ENCODE results near the gene ATP2B3. TPM values are rescaled to one million over a fixed set of nuclear protein-coding genes. Genes with fewer than 3 reads are reported as not detected.

The ATP2B3 gene
- total and polyA plus RNA-seq, 8 donors = 0.03 to 0.12 (median 0.04) TPM; not detected in 2

DNA sequence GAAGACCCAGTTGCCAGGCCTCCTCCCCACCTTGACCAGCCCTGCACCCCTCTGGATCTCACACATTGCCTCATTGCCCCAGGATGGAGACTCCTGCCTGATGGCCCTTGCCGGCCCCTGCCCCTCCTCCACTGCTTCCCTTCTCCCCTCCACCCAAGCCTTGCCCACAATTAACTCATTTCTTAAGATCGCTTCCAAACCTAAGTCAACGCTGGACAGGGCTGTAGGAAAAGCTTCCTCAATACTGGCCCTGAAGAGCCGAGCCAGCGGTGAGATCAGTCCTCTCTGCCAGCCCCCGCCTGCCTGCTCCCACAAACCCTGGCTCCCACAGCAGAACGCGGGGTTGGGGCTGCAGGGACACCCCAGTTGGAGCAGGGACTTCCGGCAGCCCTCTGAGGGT, 39.5 kb upstream of the ATP2B3 start:
- Histone ChIP-seq H3K36me3 (no peaks in the 10 kb centered on the region), H3K4me3 (no peak overlapping the region), H3K4me1 (no peaks in the 10 kb centered on the region), H3K9me3 (no peaks in the 10 kb centered on the region), H3K27ac (no peak overlapping the region), H3K27me3 (no peaks in the 10 kb centered on the region)
- ATAC-seq (no peak), DNase-seq (no peak), FAIRE-seq (no peak)
- intact Hi-C loops (cut with DNase I) = no loop called here
- TF ChIP-seq, protein P1, sequence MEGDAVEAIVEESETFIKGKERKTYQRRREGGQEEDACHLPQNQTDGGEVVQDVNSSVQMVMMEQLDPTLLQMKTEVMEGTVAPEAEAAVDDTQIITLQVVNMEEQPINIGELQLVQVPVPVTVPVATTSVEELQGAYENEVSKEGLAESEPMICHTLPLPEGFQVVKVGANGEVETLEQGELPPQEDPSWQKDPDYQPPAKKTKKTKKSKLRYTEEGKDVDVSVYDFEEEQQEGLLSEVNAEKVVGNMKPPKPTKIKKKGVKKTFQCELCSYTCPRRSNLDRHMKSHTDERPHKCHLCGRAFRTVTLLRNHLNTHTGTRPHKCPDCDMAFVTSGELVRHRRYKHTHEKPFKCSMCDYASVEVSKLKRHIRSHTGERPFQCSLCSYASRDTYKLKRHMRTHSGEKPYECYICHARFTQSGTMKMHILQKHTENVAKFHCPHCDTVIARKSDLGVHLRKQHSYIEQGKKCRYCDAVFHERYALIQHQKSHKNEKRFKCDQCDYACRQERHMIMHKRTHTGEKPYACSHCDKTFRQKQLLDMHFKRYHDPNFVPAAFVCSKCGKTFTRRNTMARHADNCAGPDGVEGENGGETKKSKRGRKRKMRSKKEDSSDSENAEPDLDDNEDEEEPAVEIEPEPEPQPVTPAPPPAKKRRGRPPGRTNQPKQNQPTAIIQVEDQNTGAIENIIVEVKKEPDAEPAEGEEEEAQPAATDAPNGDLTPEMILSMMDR (IDR thresholded peaks at IDR 0.05) = no peak
- 72 to 81% methylated on average over 9 of the region's 9 CpGs for WGBS, 2 donors

DNA sequence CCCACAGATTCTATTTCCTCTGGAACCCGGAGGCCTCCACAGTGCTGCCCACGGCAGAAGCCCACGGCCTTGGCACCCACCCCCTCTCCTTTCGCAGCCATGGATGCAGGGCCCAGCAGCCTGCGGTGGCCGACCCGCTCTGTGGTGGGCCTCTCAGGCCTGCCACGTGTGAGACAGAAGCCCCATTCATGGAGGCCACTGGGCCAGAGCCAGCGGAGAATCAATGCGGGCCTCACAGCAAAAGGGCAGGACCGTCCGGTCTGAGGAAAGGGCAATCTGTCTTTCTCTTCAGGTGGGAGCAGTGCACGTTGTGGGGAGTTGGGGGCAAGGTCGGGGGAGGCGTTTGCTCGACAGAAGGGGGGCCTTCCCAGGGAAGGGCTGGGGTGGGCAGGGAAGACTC, 38.7 kb upstream of the ATP2B3 start:
- FAIRE-seq = no peak
- H3K4me1 ChIP-seq = no peaks in the 10 kb centered on the region
- WGBS, 2 donors = 46 to 55% methylated on average over 16 of the region's 16 CpGs
- intact Hi-C loops (cut with DNase I) = no loop called here
- H3K27ac ChIP-seq = no peak overlapping the region
- no peaks in the 10 kb centered on the region for H3K27me3 ChIP-seq
- no peak for DNase-seq
- no peaks in the 10 kb centered on the region for H3K9me3 ChIP-seq
- H3K4me3 ChIP-seq = no peak overlapping the region
- no peak for ATAC-seq
- H3K36me3 ChIP-seq = no peaks in the 10 kb centered on the region
- TF ChIP-seq, protein P1 (IDR thresholded peaks at IDR 0.05) = no peak

DNA sequence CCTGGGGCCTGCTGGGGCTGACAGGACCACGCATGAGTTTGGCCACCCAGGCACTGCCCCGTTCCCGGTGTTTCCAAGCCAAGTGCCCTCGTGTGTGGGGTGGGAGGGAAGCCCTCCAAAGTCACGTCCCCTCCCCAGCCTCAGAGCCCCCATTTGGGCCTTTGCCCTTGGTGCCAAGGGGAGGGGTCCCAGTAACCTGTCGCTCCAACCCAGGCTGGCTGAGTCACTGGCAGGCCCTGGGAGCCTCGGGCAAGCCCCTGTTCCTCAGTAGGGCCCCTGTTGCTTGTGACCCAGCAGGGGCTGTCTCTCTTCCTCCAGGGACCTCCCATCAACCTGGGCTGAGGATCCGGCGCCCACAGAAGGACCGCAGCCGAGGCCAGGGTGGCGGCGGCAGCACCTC, 36.4 kb upstream of the ATP2B3 start:
- ATAC-seq (no peak), DNase-seq (no peak), FAIRE-seq (no peak)
- no peak overlapping the region for H3K4me3 ChIP-seq
- no peaks in the 10 kb centered on the region for H3K36me3 ChIP-seq
- 88 to 90% methylated on average over 13 of the region's 13 CpGs for WGBS, 2 donors
- TF ChIP-seq, protein P1 (IDR thresholded peaks at IDR 0.05) = no peak
- no peaks in the 10 kb centered on the region for H3K4me1 ChIP-seq
- H3K9me3 ChIP-seq = no peaks in the 10 kb centered on the region
- H3K27me3 ChIP-seq = no peaks in the 10 kb centered on the region
- no peak overlapping the region for H3K27ac ChIP-seq
- intact Hi-C loops (cut with DNase I) = no loop called here

DNA sequence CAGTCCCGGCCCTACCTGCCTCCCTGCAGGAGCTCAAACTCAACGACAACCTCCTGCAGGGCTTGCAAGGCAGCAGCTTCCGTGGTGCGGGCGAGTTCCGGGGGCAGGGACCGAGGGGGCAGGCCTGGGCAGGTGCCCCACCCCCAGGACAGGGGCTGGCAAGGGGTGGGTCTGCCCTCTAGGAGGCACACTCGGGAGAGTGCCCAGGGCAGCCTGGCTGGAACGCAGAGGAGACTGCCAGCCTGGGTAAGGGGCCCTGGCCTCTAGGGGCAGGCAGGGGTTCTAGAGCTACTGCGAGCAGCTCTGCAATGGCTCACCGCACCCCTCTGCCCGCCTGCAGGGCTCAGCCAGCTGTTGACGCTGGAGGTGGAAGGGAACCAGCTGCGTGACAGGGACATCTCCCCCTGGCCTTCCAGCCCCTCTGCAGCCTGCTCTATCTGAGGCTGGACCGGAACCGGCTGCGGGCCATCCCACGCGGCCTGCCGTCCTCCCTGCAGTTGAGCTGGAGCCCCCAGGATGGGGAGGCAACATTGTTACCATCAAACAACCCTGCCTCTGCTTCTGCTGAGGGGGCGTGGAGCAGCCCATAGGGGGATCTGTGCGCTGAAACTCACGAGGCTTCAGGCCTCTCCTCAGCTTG, 34.9 kb upstream of the ATP2B3 start:
- Histone ChIP-seq H3K27ac (no peak overlapping the region), H3K4me1 (no peaks in the 10 kb centered on the region), H3K4me3 (no peak overlapping the region), H3K9me3 (no peaks in the 10 kb centered on the region), H3K27me3 (no peaks in the 10 kb centered on the region), H3K36me3 (no peaks in the 10 kb centered on the region)
- ATAC-seq (no peak), FAIRE-seq (no peak), DNase-seq (no peak)
- WGBS, 2 donors = 82 to 88% methylated on average over 22 to 23 of the region's 23 CpGs
- intact Hi-C loops (cut with DNase I) = no loop called here
- TF ChIP-seq, protein P1 (IDR thresholded peaks at IDR 0.05) = no peak

DNA sequence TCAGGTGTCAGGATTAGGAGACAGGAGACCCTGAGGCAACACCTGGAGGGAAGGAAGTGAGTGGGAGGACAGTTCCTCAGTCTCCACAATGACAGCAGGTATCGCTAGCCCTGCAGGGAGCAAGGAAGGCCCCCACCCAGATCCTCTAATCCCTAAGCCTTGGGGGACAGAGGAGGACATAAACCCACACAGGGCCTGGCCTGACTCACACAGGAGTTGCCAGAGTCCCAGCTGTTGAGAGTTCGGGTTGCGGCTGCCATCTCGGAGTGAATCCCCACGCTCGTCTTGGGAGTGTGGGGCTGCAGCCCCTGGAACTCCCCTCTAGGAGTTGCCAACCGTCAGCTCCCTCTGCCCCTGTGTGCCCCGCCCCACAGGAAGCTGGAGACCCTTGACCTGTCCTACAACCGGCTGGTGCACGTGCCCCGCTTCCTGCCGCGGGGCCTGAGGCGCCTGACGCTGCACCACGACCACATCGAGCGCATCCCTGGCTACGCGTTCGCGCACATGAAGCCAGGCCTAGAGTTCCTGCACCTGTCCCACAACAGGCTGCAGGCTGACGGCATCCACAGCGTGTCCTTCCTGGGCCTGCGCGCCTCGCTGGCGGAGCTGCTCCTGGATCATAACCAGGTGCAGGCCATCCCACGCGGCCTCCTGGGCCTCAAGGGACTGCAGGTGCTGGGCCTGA, 31.9 kb upstream of the ATP2B3 start:
- no peaks in the 10 kb centered on the region for H3K36me3 ChIP-seq
- H3K27me3 ChIP-seq = no peaks in the 10 kb centered on the region
- 86 to 89% methylated on average over 30 of the region's 30 CpGs for WGBS, 2 donors
- intact Hi-C loops (cut with DNase I) = no loop called here
- DNase-seq (no peak), ATAC-seq (no peak), FAIRE-seq (no peak)
- H3K27ac ChIP-seq = no peak overlapping the region
- no peaks in the 10 kb centered on the region for H3K9me3 ChIP-seq
- H3K4me3 ChIP-seq = no peak overlapping the region
- TF ChIP-seq, protein P1 (IDR thresholded peaks at IDR 0.05) = no peak
- no peaks in the 10 kb centered on the region for H3K4me1 ChIP-seq
